ENCODE data around the gene CCP110. TPM values are rescaled to one million over a fixed set of nuclear protein-coding genes. Genes with fewer than 3 reads are reported as not detected.

Gene CCP110
- total RNA-seq, 1 donor from 2014 or later, result 12.4 TPM

DNA sequence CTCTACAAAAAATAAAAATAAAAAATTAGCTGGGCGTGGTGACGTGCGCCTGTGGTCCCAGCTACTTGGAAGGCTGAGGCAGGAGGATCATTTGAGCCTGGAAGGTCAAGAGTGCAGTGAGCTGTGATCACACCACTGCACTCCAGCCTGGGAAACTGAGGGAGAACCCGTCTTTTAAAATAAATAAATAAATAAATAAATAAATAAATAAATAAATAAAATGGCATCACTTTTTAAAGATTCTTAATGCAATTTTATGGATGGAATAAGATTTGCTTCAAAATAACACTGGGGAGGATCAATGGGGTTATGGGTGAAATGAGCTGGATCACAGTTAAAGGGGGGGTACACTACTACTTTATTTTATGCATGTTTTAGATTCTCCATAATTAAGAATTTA is 16.8 kb upstream of the CCP110 start:
- DNase-seq (ENCODE audit: extremely low spot score, unreplicated experiment), result no peak
- no peaks in the 10 kb centered on the region for H3K27me3 Mint-ChIP-seq (ENCODE audit: unreplicated experiment)
- peaks cover 51% of the 10 kb centered on the region for H3K36me3 Mint-ChIP-seq (ENCODE audit: unreplicated experiment)
- no peak overlapping the region for H3K27ac Mint-ChIP-seq (ENCODE audit: unreplicated experiment)
- H3K4me3 Mint-ChIP-seq (ENCODE audit: unreplicated experiment), result no peak overlapping the region
- H3K4me1 Mint-ChIP-seq (ENCODE audit: unreplicated experiment), result peaks cover 14% of the 10 kb centered on the region
- TF ChIP-seq, protein P1, sequence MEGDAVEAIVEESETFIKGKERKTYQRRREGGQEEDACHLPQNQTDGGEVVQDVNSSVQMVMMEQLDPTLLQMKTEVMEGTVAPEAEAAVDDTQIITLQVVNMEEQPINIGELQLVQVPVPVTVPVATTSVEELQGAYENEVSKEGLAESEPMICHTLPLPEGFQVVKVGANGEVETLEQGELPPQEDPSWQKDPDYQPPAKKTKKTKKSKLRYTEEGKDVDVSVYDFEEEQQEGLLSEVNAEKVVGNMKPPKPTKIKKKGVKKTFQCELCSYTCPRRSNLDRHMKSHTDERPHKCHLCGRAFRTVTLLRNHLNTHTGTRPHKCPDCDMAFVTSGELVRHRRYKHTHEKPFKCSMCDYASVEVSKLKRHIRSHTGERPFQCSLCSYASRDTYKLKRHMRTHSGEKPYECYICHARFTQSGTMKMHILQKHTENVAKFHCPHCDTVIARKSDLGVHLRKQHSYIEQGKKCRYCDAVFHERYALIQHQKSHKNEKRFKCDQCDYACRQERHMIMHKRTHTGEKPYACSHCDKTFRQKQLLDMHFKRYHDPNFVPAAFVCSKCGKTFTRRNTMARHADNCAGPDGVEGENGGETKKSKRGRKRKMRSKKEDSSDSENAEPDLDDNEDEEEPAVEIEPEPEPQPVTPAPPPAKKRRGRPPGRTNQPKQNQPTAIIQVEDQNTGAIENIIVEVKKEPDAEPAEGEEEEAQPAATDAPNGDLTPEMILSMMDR (IDR thresholded peaks at IDR 0.05), result no peak
- H3K9me3 Mint-ChIP-seq (ENCODE audit: unreplicated experiment), result no peaks in the 10 kb centered on the region

DNA sequence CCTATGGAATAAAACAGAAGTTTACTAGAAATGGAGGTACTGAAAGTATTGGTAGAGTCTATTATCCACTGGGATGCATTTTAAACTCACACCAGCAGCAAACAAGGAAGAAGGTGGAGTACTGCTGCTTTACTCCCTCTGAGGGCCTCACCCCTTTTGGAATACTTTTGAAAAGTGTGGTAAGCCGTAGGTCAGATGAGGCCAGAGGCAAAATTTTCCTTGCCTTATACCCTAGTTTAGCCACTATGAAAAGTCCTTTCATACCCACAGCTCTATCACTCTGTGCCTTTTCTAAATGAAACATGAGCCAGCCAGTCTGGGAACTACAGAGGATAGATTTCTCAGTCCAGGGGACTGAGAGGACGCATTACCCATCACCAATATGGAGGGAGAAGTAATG is 15.9 kb upstream of the CCP110 start:
- Mint-ChIP-seq H3K27me3 (ENCODE audit: unreplicated experiment) (no peaks in the 10 kb centered on the region), H3K27ac (ENCODE audit: unreplicated experiment) (no peak overlapping the region), H3K9me3 (ENCODE audit: unreplicated experiment) (peaks cover 6% of the 10 kb centered on the region), H3K4me1 (ENCODE audit: unreplicated experiment) (peaks cover 14% of the 10 kb centered on the region), H3K36me3 (ENCODE audit: unreplicated experiment) (peaks cover 52% of the 10 kb centered on the region), H3K4me3 (ENCODE audit: unreplicated experiment) (no peak overlapping the region)
- TF ChIP-seq, protein P1 (IDR thresholded peaks at IDR 0.05), result no peak
- no peak for DNase-seq (ENCODE audit: extremely low spot score, unreplicated experiment)

DNA sequence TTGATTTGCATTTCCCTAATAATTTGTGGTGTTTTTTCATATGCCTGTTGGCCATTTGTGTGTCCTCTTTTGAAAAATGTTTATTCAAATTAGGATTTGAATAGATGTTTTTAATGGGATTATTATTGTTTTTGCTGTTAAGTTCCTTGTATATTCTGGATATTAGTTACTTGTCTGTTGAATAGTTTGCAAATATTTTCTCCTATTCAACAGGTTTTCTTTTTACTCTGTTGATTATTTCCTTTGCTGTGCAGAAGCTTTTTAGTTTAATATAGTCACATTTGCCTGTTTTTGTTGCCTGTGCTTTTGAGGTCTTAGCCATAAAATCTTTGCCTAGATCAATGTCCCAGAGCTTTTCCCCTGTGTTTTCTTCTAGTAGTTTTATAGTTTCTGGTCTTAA is 11.4 kb upstream of the CCP110 start:
- H3K9me3 Mint-ChIP-seq (ENCODE audit: unreplicated experiment), result peaks cover 12% of the 10 kb centered on the region
- H3K36me3 Mint-ChIP-seq (ENCODE audit: unreplicated experiment), result peaks cover 39% of the 10 kb centered on the region
- TF ChIP-seq, protein P1 (IDR thresholded peaks at IDR 0.05), result no peak
- H3K4me3 Mint-ChIP-seq (ENCODE audit: unreplicated experiment), result no peak overlapping the region
- peaks cover 10% of the 10 kb centered on the region for H3K4me1 Mint-ChIP-seq (ENCODE audit: unreplicated experiment)
- no peaks in the 10 kb centered on the region for H3K27me3 Mint-ChIP-seq (ENCODE audit: unreplicated experiment)
- no peak for DNase-seq (ENCODE audit: extremely low spot score, unreplicated experiment)
- H3K27ac Mint-ChIP-seq (ENCODE audit: unreplicated experiment), result no peak overlapping the region

DNA sequence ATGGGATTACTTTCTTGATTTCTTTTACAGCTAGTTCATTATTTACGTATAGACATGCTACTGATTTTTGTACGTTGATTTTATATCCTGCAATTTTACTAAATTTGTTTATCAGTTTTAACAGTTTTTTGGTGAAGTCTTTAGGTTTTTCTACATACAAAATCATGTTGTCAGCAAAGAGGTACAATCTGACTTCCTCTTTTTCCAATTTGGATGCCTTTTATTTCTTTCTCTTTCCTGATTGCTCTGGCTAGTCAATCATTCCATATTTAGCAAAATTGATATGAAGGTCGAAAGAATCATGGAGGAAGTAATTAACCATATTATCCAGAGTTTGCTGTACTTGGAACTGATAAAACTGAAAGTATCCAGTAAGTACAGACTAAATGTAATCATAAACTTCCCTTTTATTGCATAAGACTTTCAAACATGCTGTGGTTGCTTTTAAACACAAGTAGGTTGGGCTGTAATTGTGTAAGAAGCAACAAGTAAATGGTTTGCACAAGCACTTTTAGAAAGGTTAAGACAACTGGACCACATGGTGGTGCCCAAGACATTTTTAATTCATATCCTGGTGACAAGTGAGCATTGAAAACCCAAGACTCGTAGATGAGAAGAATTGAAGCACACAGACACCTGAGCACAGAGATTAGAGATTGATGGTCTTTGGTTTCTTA is 10.2 kb upstream of the CCP110 start:
- Mint-ChIP-seq H3K27ac (ENCODE audit: unreplicated experiment) (no peak overlapping the region), H3K9me3 (ENCODE audit: unreplicated experiment) (peaks cover 12% of the 10 kb centered on the region), H3K4me3 (ENCODE audit: unreplicated experiment) (no peak overlapping the region), H3K36me3 (ENCODE audit: unreplicated experiment) (peaks cover 37% of the 10 kb centered on the region), H3K4me1 (ENCODE audit: unreplicated experiment) (peaks cover 20% of the 10 kb centered on the region), H3K27me3 (ENCODE audit: unreplicated experiment) (no peaks in the 10 kb centered on the region)
- TF ChIP-seq, protein P1 (IDR thresholded peaks at IDR 0.05), result no peak
- no peak for DNase-seq (ENCODE audit: extremely low spot score, unreplicated experiment)

DNA sequence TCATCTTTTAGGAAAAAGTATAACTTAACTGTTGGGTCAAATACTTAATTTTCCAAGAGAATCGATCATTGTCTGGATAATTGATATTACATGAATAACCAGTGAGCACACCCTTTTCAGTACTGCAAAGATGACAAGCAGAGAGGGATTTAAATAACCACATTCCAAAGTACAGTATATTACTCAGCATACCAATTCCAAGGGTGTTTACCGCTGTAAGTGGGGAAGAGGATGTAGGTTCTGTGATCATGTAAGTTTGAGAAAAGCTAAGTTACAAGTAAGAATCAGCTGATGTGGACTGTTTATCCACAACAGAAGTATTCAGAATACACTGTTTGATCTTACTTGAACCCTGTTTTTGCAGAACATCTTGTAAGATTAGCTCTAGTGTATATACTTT is 8.0 kb upstream of the CCP110 start:
- Mint-ChIP-seq H3K4me3 (ENCODE audit: unreplicated experiment) (no peak overlapping the region), H3K4me1 (ENCODE audit: unreplicated experiment) (peaks cover 39% of the 10 kb centered on the region), H3K36me3 (ENCODE audit: unreplicated experiment) (peaks cover 37% of the 10 kb centered on the region), H3K27ac (ENCODE audit: unreplicated experiment) (no peak overlapping the region), H3K9me3 (ENCODE audit: unreplicated experiment) (peaks cover 12% of the 10 kb centered on the region), H3K27me3 (ENCODE audit: unreplicated experiment) (no peaks in the 10 kb centered on the region)
- no peak for DNase-seq (ENCODE audit: extremely low spot score, unreplicated experiment)
- TF ChIP-seq, protein P1 (IDR thresholded peaks at IDR 0.05), result no peak

All from osteocyte (in vitro differentiated cells).